K562 (cell line): ENCODE results near the gene KCNH2.

ENCODE experiments used
- BCOR ChIP-seq: fragments of 450-650 bp; IDR thresholded peaks from 2 replicates; pipeline ENCODE4 v1.6.1; 2016
- CTCF ChIP-seq, 3 experiments: IDR thresholded peaks in 2 of 3; conservative IDR thresholded peaks in 1 of 3; 2 replicates each; pipeline ENCODE4 v1.5.1; 2011 to 2012; ENCODE audit warnings: low read length in 3 of 3, mild to moderate bottlenecking in 3 of 3, control low read depth in 2 of 3, improper control_type of control experiment in 1 of 3, inconsistent platforms in 1 of 3, low read depth in 1 of 3, mixed read lengths in 1 of 3, moderate library complexity in 1 of 3; ENCODE audit not compliant: insufficient read depth in 2 of 3

- no peak for TF ChIP-seq BCOR
- no peak for TF ChIP-seq CTCF (IDR thresholded peaks at IDR 0.05 in 2 of 3, conservative IDR thresholded peaks at IDR 0.05 in 1 of 3; ENCODE audit: insufficient read depth in 2 of 3, low read depth in 1 of 3, low read length in 3 of 3)
Measured at GRCh38 chr7:150959081-150959480, 19.0 kb downstream of the KCNH2 start.
